ENCODE data around the gene ZBTB32. TPM values are rescaled to one million over a fixed set of nuclear protein-coding genes. Genes with fewer than 3 reads are reported as not detected.

ZBTB32 gene
- total RNA-seq, 4 donors from 2014 or later: not detected

DNA sequence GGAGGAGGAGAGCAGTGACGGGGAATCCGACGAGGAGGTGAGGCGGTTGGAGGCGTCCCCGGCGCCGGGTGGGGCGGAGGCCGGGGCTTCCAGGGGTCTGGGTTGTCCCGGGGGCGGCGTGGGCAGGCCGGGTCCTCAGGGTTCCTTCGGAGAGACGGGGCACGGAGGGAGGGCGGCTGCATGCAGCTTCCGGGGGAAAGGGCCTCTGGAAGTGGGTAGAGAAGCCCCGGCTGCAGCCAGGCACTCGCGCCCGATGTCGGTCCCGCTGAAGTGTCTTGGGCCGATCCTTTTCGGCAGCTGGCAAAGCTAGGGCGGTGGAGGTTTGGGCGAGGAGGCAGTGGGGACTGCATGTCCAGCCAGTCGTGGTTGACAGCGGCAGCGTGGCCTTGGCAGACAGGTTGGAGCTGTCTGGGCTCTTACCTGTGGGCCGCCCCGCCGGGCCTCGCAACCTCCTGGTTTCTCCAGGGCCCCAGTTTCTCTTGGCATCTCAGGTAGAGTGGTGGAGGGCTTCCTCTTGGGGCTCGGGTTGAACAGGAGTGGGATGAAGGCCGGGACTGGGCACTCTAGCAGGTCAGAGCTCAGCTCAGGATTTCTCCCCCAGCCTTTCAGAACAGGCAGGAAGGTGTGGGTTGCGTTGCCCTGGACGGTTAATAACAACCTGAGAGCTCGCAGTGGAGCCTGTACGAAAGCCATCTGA lies 14.1 kb downstream of the ZBTB32 start:
- ATAC-seq: peak; percentile 0 to 1
- in situ Hi-C loops (cut with MboI; ENCODE audit: low sequenced_read_pairs in 4 of 4) (loop anchor here in 3 of 4 donors (10.0 to 25.0 kb wide), 3 partner anchors 174 to 216 kb away; partner anchors contain the start of genes TMEM147 (in 2 of the 3), GAPDHS (in 1 of the 3), LRFN3 (in 1 of the 3) and SBSN (in 1 of the 3)), intact Hi-C loops (cut with DNase I; ENCODE audit: low total_unique reads) (no loop called here)
- Histone ChIP-seq H3K4me1 (peaks cover 21 to 25% of the 10 kb centered on the region in 2 donors), H3K27me3 (no peaks in the 10 kb centered on the region), H3K4me3 (peak overlapping the region; percentile 76 to 99 (median 80)), H3K27ac (peak overlapping the region; percentile 88 to 92 (median 90)), H3K36me3 (peaks cover 5 to 35% of the 10 kb centered on the region in 2 donors), H3K9me3 (no peaks in the 10 kb centered on the region)
- DNase-seq: no peak
- TF ChIP-seq, protein P1, sequence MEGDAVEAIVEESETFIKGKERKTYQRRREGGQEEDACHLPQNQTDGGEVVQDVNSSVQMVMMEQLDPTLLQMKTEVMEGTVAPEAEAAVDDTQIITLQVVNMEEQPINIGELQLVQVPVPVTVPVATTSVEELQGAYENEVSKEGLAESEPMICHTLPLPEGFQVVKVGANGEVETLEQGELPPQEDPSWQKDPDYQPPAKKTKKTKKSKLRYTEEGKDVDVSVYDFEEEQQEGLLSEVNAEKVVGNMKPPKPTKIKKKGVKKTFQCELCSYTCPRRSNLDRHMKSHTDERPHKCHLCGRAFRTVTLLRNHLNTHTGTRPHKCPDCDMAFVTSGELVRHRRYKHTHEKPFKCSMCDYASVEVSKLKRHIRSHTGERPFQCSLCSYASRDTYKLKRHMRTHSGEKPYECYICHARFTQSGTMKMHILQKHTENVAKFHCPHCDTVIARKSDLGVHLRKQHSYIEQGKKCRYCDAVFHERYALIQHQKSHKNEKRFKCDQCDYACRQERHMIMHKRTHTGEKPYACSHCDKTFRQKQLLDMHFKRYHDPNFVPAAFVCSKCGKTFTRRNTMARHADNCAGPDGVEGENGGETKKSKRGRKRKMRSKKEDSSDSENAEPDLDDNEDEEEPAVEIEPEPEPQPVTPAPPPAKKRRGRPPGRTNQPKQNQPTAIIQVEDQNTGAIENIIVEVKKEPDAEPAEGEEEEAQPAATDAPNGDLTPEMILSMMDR (IDR thresholded peaks at IDR 0.05 in 4 of 5, conservative IDR thresholded peaks at IDR 0.05 in 1 of 5): no peak
- no peak for TF ChIP-seq POLR2A (IDR thresholded peaks at IDR 0.05)

DNA sequence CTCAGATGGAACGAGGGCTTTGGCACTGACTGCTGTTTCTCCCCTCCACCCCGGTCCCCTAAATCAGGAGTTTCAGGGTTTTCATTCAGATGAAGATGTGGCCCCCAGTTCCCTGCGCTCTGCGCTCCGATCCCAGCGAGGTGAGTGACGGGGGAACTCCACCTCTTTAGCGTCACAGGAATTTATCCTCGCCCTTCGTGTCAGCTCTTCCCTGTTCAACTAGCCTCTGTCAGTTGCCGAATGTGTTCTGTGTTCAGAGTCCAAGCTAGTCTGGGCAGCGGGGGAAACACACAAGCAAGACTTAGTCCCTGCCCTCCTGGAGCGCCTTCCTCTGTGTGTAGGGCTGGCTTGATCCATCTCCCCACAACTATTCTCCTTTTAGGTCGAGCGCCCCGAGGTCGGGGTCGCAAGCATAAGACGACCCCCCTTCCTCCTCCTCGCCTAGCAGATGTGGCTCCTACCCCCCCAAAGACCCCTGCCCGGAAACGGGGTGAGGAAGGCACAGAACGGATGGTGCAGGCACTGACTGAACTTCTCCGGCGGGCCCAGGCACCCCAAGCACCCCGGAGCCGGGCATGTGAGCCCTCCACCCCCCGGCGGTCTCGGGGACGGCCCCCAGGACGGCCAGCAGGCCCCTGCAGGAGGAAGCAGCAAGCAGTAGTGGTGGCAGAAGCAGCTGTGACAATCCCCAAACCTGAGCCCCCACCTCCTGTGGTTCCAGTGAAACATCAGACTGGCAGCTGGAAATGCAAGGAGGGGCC lies 15.2 kb downstream of the ZBTB32 start:
- no peaks in the 10 kb centered on the region for H3K9me3 ChIP-seq
- peak overlapping the region in 3 of 4 donors; percentile 76 to 99 (median 76) for H3K4me3 ChIP-seq
- in situ Hi-C loops (cut with MboI; ENCODE audit: low sequenced_read_pairs in 4 of 4): loop anchor here in 3 of 4 donors (10.0 to 25.0 kb wide), 3 partner anchors 175 to 215 kb away; partner anchors contain the start of genes TMEM147 (in 2 of the 3), GAPDHS (in 1 of the 3), LRFN3 (in 1 of the 3) and SBSN (in 1 of the 3)
- H3K27ac ChIP-seq: peak overlapping the region; percentile 88 to 92 (median 90)
- intact Hi-C loops (cut with DNase I; ENCODE audit: low total_unique reads): no loop called here
- DNase-seq: no peak
- H3K27me3 ChIP-seq: no peaks in the 10 kb centered on the region
- TF ChIP-seq POLR2A (IDR thresholded peaks at IDR 0.05): no peak
- TF ChIP-seq, protein P1 (IDR thresholded peaks at IDR 0.05 in 4 of 5, conservative IDR thresholded peaks at IDR 0.05 in 1 of 5): no peak
- peaks cover 6 to 46% of the 10 kb centered on the region in 2 donors for H3K36me3 ChIP-seq
- H3K4me1 ChIP-seq: peaks cover 21 to 25% of the 10 kb centered on the region in 2 donors
- no peak for ATAC-seq

DNA sequence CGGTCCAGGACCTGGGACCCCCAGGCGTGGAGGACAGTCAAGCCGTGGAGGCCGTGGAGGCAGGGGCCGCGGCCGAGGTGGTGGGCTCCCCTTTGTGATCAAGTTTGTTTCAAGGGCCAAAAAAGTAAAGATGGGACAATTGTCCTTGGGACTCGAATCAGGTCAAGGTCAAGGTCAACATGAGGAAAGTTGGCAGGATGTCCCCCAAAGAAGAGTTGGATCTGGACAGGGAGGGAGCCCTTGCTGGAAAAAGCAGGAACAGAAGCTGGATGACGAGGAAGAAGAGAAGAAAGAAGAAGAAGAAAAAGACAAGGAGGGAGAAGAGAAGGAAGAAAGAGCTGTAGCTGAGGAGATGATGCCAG lies 15.8 kb downstream of the ZBTB32 start:
- Histone ChIP-seq H3K36me3 (peaks cover 6 to 52% of the 10 kb centered on the region in 2 donors), H3K27me3 (no peaks in the 10 kb centered on the region), H3K9me3 (no peaks in the 10 kb centered on the region), H3K27ac (peak overlapping the region in 2 of 4 donors; percentile 10 to 92), H3K4me1 (peaks cover 21 to 25% of the 10 kb centered on the region in 2 donors), H3K4me3 (no peak overlapping the region)
- no peak for TF ChIP-seq POLR2A (IDR thresholded peaks at IDR 0.05)
- TF ChIP-seq, protein P1 (IDR thresholded peaks at IDR 0.05 in 4 of 5, conservative IDR thresholded peaks at IDR 0.05 in 1 of 5): no peak
- DNase-seq (no peak), ATAC-seq (no peak)
- intact Hi-C loops (cut with DNase I; ENCODE audit: low total_unique reads): no loop called here
- in situ Hi-C loops (cut with MboI; ENCODE audit: low sequenced_read_pairs in 4 of 4): loop anchor here in 1 of 4 donors (25.0 kb wide), 1 partner anchor 183 kb away; the partner anchor contains the start of genes GAPDHS, SBSN and TMEM147

DNA sequence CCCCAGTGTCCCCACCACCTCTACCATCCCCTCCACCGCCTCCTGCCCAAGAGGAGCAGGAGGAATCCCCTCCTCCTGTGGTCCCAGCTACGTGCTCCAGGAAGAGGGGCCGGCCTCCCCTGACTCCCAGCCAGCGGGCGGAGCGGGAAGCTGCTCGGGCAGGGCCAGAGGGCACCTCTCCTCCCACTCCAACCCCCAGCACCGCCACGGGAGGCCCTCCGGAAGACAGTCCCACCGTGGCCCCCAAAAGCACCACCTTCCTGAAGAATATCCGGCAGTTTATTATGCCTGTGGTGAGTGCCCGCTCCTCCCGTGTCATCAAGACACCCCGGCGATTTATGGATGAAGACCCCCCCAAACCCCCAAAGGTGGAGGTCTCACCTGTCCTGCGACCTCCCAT lies 16.3 kb downstream of the ZBTB32 start:
- Histone ChIP-seq H3K9me3 (no peaks in the 10 kb centered on the region), H3K36me3 (peaks cover 7 to 57% of the 10 kb centered on the region in 2 donors), H3K27ac (no peak overlapping the region), H3K4me3 (no peak overlapping the region), H3K4me1 (peaks cover 19 to 20% of the 10 kb centered on the region in 2 donors), H3K27me3 (no peaks in the 10 kb centered on the region)
- TF ChIP-seq POLR2A (IDR thresholded peaks at IDR 0.05): no peak
- TF ChIP-seq, protein P1 (IDR thresholded peaks at IDR 0.05 in 4 of 5, conservative IDR thresholded peaks at IDR 0.05 in 1 of 5): no peak
- intact Hi-C loops (cut with DNase I; ENCODE audit: low total_unique reads): no loop called here
- in situ Hi-C loops (cut with MboI; ENCODE audit: low sequenced_read_pairs in 4 of 4): loop anchor here in 1 of 4 donors (25.0 kb wide), 1 partner anchor 183 kb away; the partner anchor contains the start of genes GAPDHS, SBSN and TMEM147
- DNase-seq: no peak
- ATAC-seq: no peak
